ENCODE data around the gene EEA1.

Gene EEA1

DNA sequence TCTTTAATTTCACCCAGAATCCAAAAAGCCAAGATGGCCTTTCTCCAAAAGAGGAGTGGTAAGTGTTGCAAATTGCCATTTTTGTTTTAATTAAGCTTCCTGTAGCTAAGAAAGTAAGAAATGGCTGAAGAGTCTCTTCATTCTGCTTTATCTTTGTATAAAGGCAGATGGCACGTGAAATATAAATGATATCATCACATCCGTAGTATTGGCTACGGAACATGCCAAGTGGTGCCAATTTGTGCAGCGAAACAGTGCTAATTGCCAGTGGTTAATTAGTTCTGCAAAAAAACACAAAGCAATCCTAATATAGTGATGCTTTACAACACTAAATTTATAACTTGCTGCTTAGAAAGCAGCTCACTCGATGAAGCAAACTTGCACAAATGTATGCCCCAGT, 196.9 kb downstream of the EEA1 start:
- H3K4me3 ChIP-seq (ENCODE audit: low read depth, low read length) = no peak overlapping the region
- TF ChIP-seq, protein P1, sequence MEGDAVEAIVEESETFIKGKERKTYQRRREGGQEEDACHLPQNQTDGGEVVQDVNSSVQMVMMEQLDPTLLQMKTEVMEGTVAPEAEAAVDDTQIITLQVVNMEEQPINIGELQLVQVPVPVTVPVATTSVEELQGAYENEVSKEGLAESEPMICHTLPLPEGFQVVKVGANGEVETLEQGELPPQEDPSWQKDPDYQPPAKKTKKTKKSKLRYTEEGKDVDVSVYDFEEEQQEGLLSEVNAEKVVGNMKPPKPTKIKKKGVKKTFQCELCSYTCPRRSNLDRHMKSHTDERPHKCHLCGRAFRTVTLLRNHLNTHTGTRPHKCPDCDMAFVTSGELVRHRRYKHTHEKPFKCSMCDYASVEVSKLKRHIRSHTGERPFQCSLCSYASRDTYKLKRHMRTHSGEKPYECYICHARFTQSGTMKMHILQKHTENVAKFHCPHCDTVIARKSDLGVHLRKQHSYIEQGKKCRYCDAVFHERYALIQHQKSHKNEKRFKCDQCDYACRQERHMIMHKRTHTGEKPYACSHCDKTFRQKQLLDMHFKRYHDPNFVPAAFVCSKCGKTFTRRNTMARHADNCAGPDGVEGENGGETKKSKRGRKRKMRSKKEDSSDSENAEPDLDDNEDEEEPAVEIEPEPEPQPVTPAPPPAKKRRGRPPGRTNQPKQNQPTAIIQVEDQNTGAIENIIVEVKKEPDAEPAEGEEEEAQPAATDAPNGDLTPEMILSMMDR (IDR thresholded peaks at IDR 0.05; ENCODE audit: low read depth, low read length) = no peak

DNA sequence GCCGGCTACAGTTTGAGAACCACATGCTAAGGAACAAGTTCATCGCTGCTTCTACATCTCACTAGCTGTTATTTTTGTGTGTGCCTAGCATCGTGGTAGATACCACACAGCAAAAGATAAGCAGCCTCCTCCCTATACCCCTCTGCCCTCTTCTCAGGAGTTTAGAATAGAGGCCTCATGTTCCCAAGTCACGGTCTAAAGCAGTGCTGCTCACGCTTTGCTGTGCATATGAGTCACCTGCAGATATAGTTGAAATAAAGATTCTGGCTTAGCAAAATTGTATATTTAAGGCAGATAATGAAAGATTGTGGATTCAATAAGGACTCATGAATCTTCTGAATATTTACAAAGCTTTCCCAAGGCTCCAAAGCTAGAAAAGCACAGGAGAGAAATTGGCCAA, 198.3 kb downstream of the EEA1 start:
- TF ChIP-seq, protein P1 (IDR thresholded peaks at IDR 0.05; ENCODE audit: low read depth, low read length) = no peak
- H3K4me3 ChIP-seq (ENCODE audit: low read depth, low read length) = no peak overlapping the region

DNA sequence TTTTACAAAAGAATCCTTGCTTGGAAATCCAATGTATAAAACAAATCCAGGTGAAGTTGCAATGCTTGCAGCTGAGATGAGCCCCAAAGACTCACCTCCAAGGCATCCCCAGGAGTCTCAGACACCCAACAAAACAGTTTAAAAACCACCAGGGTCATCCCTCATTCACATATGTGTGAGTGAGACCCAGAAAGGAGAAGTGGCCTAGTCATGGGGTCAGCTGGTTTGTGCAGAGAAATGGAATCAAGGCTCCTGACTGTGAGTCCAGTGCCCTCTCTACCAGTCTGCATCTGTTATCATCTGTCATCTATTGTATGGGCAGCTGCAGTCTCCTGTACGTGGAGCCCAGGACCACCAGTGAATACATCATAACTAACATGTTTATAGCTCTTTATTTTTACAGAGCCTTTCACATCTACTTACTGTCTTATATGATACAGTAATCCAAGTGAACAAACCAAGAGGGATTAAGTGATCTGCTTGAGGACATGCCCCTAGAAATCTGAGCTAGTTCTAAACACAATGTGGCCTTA, 199.3 kb downstream of the EEA1 start:
- TF ChIP-seq, protein P1 (IDR thresholded peaks at IDR 0.05; ENCODE audit: low read depth, low read length) = no peak

DNA sequence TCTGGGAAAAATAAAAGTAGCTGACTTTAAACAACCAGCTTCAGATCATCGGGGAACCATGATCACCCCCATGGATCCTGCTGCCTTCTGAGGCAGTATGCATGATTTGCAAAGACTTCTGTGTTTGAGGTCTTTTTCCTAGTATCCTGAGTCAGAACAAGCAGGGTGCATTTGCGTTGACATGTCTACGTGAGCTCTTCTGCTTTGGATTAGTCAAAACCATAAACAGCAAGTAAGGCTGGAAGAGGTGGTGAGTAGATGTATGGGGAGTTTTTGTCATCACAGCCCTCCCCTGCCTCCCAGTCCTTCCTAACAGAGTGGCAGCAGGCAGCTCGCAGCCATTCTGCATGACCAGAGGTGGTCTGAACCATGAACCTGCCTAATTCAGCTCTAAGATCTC, 202.2 kb downstream of the EEA1 start:
- no peak overlapping the region for H3K4me3 ChIP-seq (ENCODE audit: low read depth, low read length)
- TF ChIP-seq, protein P1 (IDR thresholded peaks at IDR 0.05; ENCODE audit: low read depth, low read length) = no peak

More for the DNA sequence above, 199.3 kb downstream of the EEA1 start:
- no peak overlapping the region for H3K4me3 ChIP-seq (ENCODE audit: low read depth, low read length)

DNA sequence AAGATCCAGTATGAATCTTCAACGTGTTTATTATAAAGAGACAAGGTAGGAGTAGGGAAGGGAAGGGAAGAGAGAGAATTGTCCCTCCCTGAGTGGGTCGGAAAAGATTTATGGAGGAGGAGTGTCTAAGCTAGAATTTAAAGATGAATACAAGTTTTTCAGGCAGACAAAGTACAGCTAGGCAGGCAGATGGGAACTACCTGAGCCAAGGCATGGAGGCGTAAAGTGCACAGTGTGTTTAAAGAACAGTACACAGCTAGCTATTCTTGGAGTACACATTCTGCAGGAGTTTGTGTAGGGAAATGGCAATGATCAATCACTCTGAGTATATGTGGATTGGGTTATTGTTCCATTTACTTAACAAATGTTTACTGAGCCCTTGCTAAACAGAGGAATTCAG, 206.2 kb downstream of the EEA1 start:
- TF ChIP-seq, protein P1 (IDR thresholded peaks at IDR 0.05; ENCODE audit: low read depth, low read length) = no peak
- H3K4me3 ChIP-seq (ENCODE audit: low read depth, low read length) = no peak overlapping the region

DNA sequence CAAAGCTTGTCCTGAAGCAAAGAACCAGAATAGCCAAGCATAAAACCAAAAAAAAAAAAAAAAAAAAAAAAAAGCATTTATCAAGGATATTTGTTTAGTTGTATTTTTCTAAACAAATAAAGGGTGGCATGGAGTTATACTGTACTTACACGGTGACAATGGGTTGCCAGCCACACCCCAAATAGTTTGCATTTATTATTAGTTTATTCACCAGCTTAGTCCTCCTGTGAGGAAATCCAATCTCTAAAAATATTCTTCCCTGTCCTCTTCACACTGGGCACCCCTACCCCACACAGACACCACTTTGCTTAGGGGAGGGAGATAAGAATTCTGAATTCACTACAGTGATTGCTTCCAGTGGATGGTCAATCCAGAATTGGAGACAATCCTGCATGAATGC, 207.4 kb downstream of the EEA1 start:
- no peak overlapping the region for H3K4me3 ChIP-seq (ENCODE audit: low read depth, low read length)
- TF ChIP-seq, protein P1 (IDR thresholded peaks at IDR 0.05; ENCODE audit: low read depth, low read length) = no peak

DNA sequence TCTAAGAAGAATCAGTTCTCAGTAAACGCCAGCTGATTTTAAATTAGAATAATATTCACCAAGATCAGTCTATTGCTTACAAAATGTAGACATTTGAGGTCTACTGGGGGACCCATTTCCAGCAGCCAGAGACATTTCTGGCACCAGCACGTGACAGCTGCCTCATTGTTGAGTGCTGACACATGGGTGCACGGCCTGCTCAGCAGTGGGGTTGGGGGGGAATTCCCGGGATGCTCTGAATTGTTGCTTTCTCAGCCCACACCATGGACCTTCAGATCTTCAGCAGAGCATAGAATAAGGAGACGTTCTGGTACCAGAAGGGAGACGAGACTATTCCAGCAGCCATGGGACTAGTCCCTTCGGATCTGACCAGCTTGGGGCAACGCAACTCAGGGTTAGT, 208.0 kb downstream of the EEA1 start:
- TF ChIP-seq, protein P1 (IDR thresholded peaks at IDR 0.05; ENCODE audit: low read depth, low read length) = no peak
- H3K4me3 ChIP-seq (ENCODE audit: low read depth, low read length) = no peak overlapping the region
